Body of pancreas (tissue), 4 donors: ENCODE data around the gene WASF1. TPM values are rescaled to one million over a fixed set of nuclear protein-coding genes. Genes with fewer than 3 reads are reported as not detected.

Experiments
- ATAC-seq: fragments of 150-250 bp; one replicate; pipeline ENCODE4 v1.9.1; 2016
- DNase-seq, 4 donors: peaks; one replicate each; pipeline ENCODE4 v3.0.0-alpha.2; 2019
- H3K27ac ChIP-seq, 4 donors: fragments of 200-600 bp; sonication (generic); 1 replicate in 3 of 4; 2 replicates in 1 of 4; pipeline versions ENCODE4 v1.5.1 to v1.6.1; 2016 to 2019; ENCODE audit warnings: mild to moderate bottlenecking in 1 of 4, mixed read lengths in 1 of 4, moderate library complexity in 1 of 4
- H3K27me3 ChIP-seq, 2 donors: fragments of 200-600 bp; sonication (generic); one replicate each; pipeline ENCODE4 v1.6.0; 2016; ENCODE audit warnings: mild to moderate bottlenecking in 1 of 2
- H3K36me3 ChIP-seq, 2 donors: fragments of 200-600 bp; sonication (generic); replicated peaks in 1 of 2; 2 replicates each; pipeline ENCODE4 v1.5.1; 2016; ENCODE audit warnings: low read depth in 2 of 2; ENCODE audit not compliant: insufficient read depth in 1 of 2
- H3K4me1 ChIP-seq: fragments of 200-600 bp; sonication (generic); one replicate; pipeline ENCODE4 v1.6.0; 2016
- H3K4me3 ChIP-seq, 2 donors: fragments of 200-600 bp; sonication (generic); 1 replicate in 1 of 2; 2 replicates in 1 of 2; pipeline ENCODE4 v1.5.1; 2016 to 2019
- H3K9me3 ChIP-seq, 3 donors: fragments of 200-600 bp; sonication (generic); 1 replicate in 2 of 3; 2 replicates in 1 of 3; pipeline ENCODE4 v1.5.1; 2016
- POLR2A ChIP-seq, 3 donors: fragments of 450-650 bp; IDR thresholded peaks; one replicate each; pipeline ENCODE4 v1.6.1; 2016; ENCODE audit warnings: antibody characterized with exemption in 3 of 3, mild to moderate bottlenecking in 2 of 3
- WGBS, 2 donors: methylation state at CpG; one replicate each; pipeline ENCODE4 v1.1.5; 2017; 5-methylcytosine and 5-hydroxymethylcytosine counted together
- intact Hi-C: fragments of 100-400 bp; cut with DNase I; formaldehyde crosslinking; loops from one replicate; pipeline ENCODE4 v1.15.1; 2023
- total RNA-seq, 2 donors: library from RNA; depleted of rRNA; stranded (reverse); fragments of >200 nt; gene quantifications; one replicate each; pipeline ENCODE4 v1.1.0, GENCODE V29; 2016
- TF ChIP-seq, protein P1 (sequence below), 7 experiments: fragments of 450-650 bp in 4 of 7; fragments of 200-600 bp in 3 of 7; sonication (generic) in 3 of 7; IDR thresholded peaks; one replicate each; pipeline ENCODE4 v1.5.1; 2016 to 2019; ENCODE audit warnings: antibody characterized with exemption in 7 of 7

The WASF1 gene
- total RNA-seq = 1 to 10 TPM; 7.5 to 8.9 TPM

DNA sequence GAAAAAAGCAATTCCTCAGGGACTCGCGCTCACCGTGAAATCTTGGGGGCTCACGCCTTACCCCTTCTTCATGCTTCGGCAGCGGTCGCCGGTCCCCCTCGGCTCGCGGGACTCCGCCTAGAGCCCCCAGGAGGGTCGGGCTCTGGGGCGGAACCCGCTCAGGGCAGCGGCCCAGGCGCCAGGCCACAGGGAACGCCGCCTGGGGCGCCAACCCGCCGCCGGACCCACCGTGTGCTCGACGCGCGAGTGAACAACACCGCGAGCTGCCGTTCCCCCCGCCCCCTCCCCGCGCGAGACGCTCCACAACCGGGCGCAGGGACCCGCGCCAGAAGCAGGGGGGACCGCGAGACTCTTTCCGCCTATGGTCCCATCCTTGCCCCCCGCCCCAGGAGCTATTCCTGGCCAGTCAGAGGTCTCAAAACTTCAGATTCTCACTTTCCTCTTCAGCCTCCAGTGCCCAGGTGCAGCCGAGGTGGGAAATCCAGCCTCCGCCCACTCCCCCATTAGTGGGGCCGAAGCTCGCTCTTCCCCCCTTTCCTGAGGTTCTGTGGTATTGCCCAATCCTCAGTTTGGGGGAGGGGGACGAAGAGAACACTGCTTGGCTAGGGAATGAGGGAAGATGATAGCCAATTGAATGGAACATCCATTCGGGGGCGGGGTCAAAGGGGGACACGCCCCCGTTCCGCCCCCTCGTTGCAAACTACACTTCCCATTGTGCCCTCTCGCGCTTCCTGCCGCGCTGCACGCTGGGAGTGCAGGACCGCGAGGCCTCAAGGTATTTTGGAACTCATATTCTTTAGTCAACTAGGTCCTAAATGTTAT is at the start of gene WASF1:
TSS of gene WASF1 (minus strand) at position 265 of the 822 bp plus-strand sequence. CDS start 52,069 bp downstream, outside the sequence.
- peak within 1 kb of the TSS; percentile 43 to 86 for H3K4me3 ChIP-seq
- DNase-seq (peak; percentile 93 to 96 (median 94)), ATAC-seq (peak; percentile 97)
- no peaks in the 10 kb centered on the region for H3K27me3 ChIP-seq
- no peaks in the 10 kb centered on the region for H3K9me3 ChIP-seq
- WGBS, 2 donors = 0 to 1% methylated on average over 29 to 61 of the region's 62 CpGs
- peak within 1 kb of the TSS; percentile 63 to 85 (median 74) for H3K27ac ChIP-seq
- intact Hi-C loops = loop anchor here (10.0 kb wide), 1 partner anchor 215 kb away; no protein-coding TSS in a partner anchor
- TF ChIP-seq, protein P1, sequence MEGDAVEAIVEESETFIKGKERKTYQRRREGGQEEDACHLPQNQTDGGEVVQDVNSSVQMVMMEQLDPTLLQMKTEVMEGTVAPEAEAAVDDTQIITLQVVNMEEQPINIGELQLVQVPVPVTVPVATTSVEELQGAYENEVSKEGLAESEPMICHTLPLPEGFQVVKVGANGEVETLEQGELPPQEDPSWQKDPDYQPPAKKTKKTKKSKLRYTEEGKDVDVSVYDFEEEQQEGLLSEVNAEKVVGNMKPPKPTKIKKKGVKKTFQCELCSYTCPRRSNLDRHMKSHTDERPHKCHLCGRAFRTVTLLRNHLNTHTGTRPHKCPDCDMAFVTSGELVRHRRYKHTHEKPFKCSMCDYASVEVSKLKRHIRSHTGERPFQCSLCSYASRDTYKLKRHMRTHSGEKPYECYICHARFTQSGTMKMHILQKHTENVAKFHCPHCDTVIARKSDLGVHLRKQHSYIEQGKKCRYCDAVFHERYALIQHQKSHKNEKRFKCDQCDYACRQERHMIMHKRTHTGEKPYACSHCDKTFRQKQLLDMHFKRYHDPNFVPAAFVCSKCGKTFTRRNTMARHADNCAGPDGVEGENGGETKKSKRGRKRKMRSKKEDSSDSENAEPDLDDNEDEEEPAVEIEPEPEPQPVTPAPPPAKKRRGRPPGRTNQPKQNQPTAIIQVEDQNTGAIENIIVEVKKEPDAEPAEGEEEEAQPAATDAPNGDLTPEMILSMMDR (IDR thresholded peaks at IDR 0.05) = peak in 2 of 7 experiments; percentile 7 to 17
- peak in 2 of 3 donors; percentile 16 to 27 for TF ChIP-seq POLR2A (IDR thresholded peaks at IDR 0.05)
- H3K36me3 ChIP-seq = no peaks in the 10 kb centered on the region
- peaks cover 34% of the 10 kb centered on the region for H3K4me1 ChIP-seq

DNA sequence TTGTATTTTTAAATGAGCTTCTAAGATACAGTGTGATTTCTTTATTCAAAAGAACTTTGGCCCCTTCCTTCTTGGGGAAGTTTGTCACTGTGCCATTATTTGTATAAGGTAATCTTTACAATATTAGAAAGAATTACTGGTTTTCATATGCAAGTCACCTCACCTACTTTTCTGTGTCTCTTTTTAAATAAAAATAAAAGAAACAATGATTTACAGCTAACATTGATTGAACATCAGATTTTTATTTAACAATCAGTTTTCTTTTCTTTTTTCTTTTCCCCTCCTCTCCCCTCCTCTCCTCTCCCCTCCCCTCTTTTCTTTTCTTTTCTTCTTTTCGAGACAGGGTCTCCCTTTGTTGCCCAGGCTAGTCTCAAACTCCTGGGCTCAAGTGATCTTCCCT is 46.8 kb upstream of the WASF1 start:
- Histone ChIP-seq H3K27ac (no peak overlapping the region), H3K36me3 (peaks cover 0 to 11% of the 10 kb centered on the region in 2 donors), H3K4me1 (no peaks in the 10 kb centered on the region), H3K4me3 (no peak overlapping the region), H3K27me3 (no peaks in the 10 kb centered on the region), H3K9me3 (no peaks in the 10 kb centered on the region)
- DNase-seq (no peak), ATAC-seq (no peak)
- WGBS, 2 donors = 100% methylated on average over 1 of the region's 1 CpG
- TF ChIP-seq POLR2A (IDR thresholded peaks at IDR 0.05) = no peak
- TF ChIP-seq, protein P1 (IDR thresholded peaks at IDR 0.05) = no peak
- intact Hi-C loops = no loop called here

DNA sequence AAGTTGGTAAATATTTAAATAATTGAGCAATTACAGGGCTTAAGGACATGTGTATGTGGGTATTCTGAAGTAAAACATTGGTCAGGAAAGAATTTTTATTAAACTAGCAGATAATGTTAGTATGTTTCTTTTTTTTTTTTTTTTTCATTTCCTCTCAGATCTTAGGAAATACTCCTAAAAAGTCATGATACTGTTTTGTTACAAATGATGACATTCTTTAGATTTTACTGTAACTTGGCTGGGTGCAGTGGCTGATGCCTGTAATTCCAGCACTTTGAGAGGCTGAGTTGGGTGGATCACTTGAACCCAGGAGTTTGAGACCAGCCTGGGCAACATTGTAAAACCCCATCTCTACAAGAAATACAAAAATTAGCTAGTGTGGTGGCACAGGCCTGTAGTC is 42.3 kb upstream of the WASF1 start:
- ATAC-seq (no peak), DNase-seq (no peak)
- no peaks in the 10 kb centered on the region for H3K9me3 ChIP-seq
- intact Hi-C loops = no loop called here
- H3K4me1 ChIP-seq = no peaks in the 10 kb centered on the region
- H3K36me3 ChIP-seq = peaks cover 0 to 19% of the 10 kb centered on the region in 2 donors
- H3K27ac ChIP-seq = no peak overlapping the region
- no peaks in the 10 kb centered on the region for H3K27me3 ChIP-seq
- TF ChIP-seq, protein P1 (IDR thresholded peaks at IDR 0.05) = no peak
- no peak for TF ChIP-seq POLR2A (IDR thresholded peaks at IDR 0.05)
- H3K4me3 ChIP-seq = no peak overlapping the region

DNA sequence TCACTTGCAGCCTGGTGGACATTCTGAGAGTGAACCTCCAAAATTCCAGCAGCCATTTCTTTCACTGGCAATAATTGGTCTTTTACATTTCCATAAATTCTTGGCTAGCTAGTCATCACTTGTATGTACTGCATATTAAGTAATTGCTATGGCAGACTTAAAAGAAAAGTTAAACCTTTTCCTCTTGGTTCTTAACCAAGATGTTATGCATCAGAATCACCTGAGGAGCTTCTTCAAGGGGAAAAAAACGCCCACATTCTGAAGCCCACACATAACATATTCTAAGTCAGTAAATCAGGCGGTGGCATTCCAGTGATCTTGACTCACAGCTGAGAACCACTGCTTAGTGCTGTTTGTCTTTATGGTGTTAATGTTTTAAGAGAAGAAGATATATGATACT is 37.8 kb upstream of the WASF1 start:
- WGBS, 2 donors = 76 to 85% methylated on average over 2 of the region's 2 CpGs
- intact Hi-C loops = no loop called here
- H3K36me3 ChIP-seq = peaks cover 0 to 34% of the 10 kb centered on the region in 2 donors

More for the DNA sequence above, 37.8 kb upstream of the WASF1 start:
- H3K4me1 ChIP-seq = no peaks in the 10 kb centered on the region
- no peak overlapping the region for H3K27ac ChIP-seq
- no peak for DNase-seq
- no peak for TF ChIP-seq POLR2A (IDR thresholded peaks at IDR 0.05)
- TF ChIP-seq, protein P1 (IDR thresholded peaks at IDR 0.05) = no peak
- H3K4me3 ChIP-seq = no peak overlapping the region
- no peaks in the 10 kb centered on the region for H3K9me3 ChIP-seq
- no peak for ATAC-seq
- no peaks in the 10 kb centered on the region for H3K27me3 ChIP-seq
